GM23338 (cell line): ENCODE data around the gene PCDHB12.

Experiments used
- CREB1 ChIP-seq: fragments of 250-450 bp; sonication (Bioruptor Pico); IDR thresholded peaks from 2 replicates; pipeline ENCODE4 v1.5.0; 2020; ENCODE audit warnings: low read depth, mild to moderate bottlenecking, moderate library complexity
- CTCF ChIP-seq, 2 experiments: fragments of 200-600 bp in 1 of 2; sonication (generic) in 1 of 2; conservative IDR thresholded peaks; 2 replicates each; pipeline versions ENCODE4 v1.5.1 to v1.6.1; 2016 to 2017; ENCODE audit warnings: antibody characterized with exemption in 2 of 2, low read depth in 2 of 2, mild to moderate bottlenecking in 2 of 2, moderate library complexity in 1 of 2
- ETS1 ChIP-seq: IDR thresholded peaks from 2 replicates; pipeline ENCODE4 v1.6.1; 2016; ENCODE audit warnings: antibody characterized with exemption
- EZH2 ChIP-seq: fragments of 200-600 bp; sonication (generic); IDR thresholded peaks from one replicate; pipeline ENCODE4 v1.8.0; 2017; ENCODE audit warnings: antibody characterized with exemption, mild to moderate bottlenecking, low read depth; ENCODE audit not compliant: unreplicated experiment
- EZH2phosphoT487 ChIP-seq: fragments of 200-600 bp; sonication (generic); IDR thresholded peaks from one replicate; pipeline ENCODE4 v1.8.1; 2018; ENCODE audit warnings: antibody characterized with exemption; ENCODE audit not compliant: unreplicated experiment
- JUNB ChIP-seq: IDR thresholded peaks from one replicate; pipeline ENCODE4 v1.6.1; 2016; ENCODE audit warnings: antibody characterized with exemption; ENCODE audit not compliant: unreplicated experiment
- NANOG ChIP-seq: IDR thresholded peaks from 2 replicates; pipeline ENCODE4 v1.6.1; 2016; ENCODE audit warnings: antibody characterized with exemption, borderline replicate concordance
- POLR2AphosphoS5 ChIP-seq: IDR thresholded peaks from 2 replicates; pipeline ENCODE4 v1.6.1; 2016; ENCODE audit warnings: antibody characterized with exemption, low read depth
- REST ChIP-seq: IDR thresholded peaks from one replicate; pipeline ENCODE4 v1.6.1; 2018; ENCODE audit warnings: antibody characterized with exemption; ENCODE audit not compliant: unreplicated experiment
- STAT1 ChIP-seq: IDR thresholded peaks from one replicate; pipeline ENCODE4 v1.6.1; 2016; ENCODE audit warnings: antibody characterized with exemption; ENCODE audit not compliant: unreplicated experiment
- ZNF114 ChIP-seq: fragments of 250-450 bp; sonication (Bioruptor Pico); IDR thresholded peaks from 2 replicates; pipeline ENCODE4 v1.5.0; 2020; ENCODE audit warnings: mild to moderate bottlenecking, moderate library complexity
- ZNF331 ChIP-seq: fragments of 250-450 bp; sonication (Bioruptor Pico); IDR thresholded peaks from 2 replicates; pipeline ENCODE4 v1.5.0; 2020; ENCODE audit warnings: low read depth, mild to moderate bottlenecking, moderate library complexity

- no peak for TF ChIP-seq EZH2phosphoT487
- no peak for TF ChIP-seq EZH2
- TF ChIP-seq POLR2AphosphoS5, result no peak
- no peak for TF ChIP-seq CTCF (conservative IDR thresholded peaks at IDR 0.05; ENCODE audit: low read depth in 2 of 2)
- no peak for TF ChIP-seq CREB1
- no peak for TF ChIP-seq REST
- no peak for TF ChIP-seq ZNF331 (CRISPR knock-in tag)
- TF ChIP-seq JUNB, result no peak
- no peak for TF ChIP-seq ETS1
- no peak for TF ChIP-seq NANOG
- TF ChIP-seq STAT1, result no peak
- no peak for TF ChIP-seq ZNF114 (CRISPR knock-in tag)
These were observed 12.2 kb upstream of the PCDHB12 start for GRCh38 chr5:141196363-141196762.
